Breast epithelium (tissue), 3 donors: ENCODE data around the gene NEK6.

Experiments
- POLR2AphosphoS5 ChIP-seq, 3 donors: sonication (generic); formaldehyde crosslinking; IDR thresholded peaks; one replicate each; pipeline ENCODE4 v1.6.1; 2017; ENCODE audit warnings: antibody characterized with exemption in 3 of 3
- TF ChIP-seq, protein P1 (sequence below), 3 donors: fragments of 450-650 bp; IDR thresholded peaks; one replicate each; pipeline ENCODE4 v1.5.1; 2016 to 2017; ENCODE audit warnings: antibody characterized with exemption in 3 of 3, mild to moderate bottlenecking in 3 of 3, moderate library complexity in 3 of 3

DNA sequence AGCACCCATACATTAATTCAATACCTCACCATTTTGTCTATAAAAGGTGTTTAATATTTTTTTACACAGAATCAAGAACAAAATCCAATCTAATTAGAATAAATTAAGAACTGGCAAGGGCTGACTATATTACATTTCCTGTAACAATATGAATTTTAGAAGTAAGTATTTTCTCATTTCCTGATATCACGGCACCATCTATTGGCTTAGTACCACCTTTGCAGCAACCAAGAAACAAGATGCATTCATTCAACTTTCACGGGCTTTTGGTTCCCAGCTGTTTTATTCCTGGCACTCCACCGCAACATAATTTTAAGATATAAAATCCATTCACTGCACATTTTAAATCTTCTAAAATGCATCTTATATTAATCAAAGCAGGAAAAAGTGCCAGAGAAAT, 136.8 kb downstream of the NEK6 start:
- TF ChIP-seq POLR2AphosphoS5 (IDR thresholded peaks at IDR 0.05): no peak
- TF ChIP-seq, protein P1, sequence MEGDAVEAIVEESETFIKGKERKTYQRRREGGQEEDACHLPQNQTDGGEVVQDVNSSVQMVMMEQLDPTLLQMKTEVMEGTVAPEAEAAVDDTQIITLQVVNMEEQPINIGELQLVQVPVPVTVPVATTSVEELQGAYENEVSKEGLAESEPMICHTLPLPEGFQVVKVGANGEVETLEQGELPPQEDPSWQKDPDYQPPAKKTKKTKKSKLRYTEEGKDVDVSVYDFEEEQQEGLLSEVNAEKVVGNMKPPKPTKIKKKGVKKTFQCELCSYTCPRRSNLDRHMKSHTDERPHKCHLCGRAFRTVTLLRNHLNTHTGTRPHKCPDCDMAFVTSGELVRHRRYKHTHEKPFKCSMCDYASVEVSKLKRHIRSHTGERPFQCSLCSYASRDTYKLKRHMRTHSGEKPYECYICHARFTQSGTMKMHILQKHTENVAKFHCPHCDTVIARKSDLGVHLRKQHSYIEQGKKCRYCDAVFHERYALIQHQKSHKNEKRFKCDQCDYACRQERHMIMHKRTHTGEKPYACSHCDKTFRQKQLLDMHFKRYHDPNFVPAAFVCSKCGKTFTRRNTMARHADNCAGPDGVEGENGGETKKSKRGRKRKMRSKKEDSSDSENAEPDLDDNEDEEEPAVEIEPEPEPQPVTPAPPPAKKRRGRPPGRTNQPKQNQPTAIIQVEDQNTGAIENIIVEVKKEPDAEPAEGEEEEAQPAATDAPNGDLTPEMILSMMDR (IDR thresholded peaks at IDR 0.05): no peak
